ENCODE results near the gene FAM186B. TPM values are rescaled to one million over a fixed set of nuclear protein-coding genes. Genes with fewer than 3 reads are reported as not detected.
A peak's percentile ranks its signal among the peaks of the same experiment; 100 is the strongest.

The FAM186B gene
- total RNA-seq, 1 donor from 2014 or later = 0.13 TPM

DNA sequence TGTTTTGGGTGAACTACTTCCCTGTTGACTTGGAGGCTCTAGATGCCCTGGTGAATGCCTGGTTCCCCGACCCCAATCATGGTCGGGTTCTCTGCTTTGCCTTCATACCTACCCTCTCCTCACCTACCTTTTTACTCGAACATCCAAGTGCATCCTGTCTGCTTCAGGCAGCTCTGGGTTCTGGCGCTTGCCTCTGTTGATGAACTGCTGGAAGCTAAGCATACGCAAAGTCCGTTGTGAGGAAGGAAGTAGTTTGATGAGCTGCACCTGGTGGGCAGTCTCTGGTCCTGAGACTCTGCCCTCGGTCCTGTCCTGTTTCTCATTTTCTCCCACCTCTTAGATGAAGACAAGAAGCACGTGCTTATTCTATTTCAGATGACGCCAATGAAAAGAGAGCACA is 53.0 kb downstream of the FAM186B start:
- no peak for DNase-seq (ENCODE audit: low read depth in 2 of 2)

DNA sequence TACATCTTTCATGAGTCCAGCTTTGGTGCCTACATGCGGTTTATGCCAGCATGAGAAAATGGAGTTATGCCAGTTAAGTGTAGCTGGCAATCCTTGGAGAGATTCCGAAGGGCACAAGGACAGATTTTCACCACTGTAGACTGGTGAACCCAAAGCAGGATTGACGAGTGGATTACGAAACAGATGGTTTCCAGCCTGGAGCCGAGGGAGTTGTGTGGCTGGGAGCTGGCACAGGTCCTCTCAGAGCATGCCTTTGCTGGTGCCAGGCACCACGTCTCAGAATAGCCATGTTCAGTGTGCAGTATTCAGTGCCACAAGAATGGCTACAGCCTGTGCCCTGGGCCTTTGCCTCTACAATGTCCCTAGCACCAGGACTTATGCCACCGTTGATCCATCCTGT is 53.4 kb downstream of the FAM186B start:
- no peak for DNase-seq (ENCODE audit: low read depth in 2 of 2)

DNA sequence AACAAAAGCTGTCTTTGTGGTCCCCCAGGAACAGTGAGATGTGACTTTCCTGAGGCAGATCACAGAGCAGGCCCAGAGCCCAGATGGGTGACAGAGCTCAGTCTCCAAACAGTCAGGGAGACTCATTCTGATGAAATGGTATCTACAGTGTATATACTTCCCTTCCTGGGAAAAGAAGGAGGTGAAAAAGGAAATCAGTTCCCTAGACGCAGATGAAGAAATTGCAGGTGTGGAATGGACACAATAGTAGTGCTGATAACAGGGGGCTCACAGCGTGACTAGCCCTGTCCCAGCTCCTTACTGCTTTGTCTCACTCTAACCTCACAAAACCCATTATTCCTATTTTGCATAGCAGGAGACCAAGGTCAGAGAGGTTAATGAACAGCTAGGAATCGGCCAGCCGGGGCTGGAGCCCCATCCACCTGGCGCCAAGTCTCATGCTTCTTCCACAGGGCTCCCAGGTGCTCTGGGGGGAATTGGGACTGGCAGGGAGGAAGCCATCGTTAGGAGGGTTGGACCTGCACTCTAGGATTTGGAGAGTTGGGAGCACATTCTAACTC is 54.7 kb downstream of the FAM186B start:
- DNase-seq (ENCODE audit: low read depth in 2 of 2) = no peak

DNA sequence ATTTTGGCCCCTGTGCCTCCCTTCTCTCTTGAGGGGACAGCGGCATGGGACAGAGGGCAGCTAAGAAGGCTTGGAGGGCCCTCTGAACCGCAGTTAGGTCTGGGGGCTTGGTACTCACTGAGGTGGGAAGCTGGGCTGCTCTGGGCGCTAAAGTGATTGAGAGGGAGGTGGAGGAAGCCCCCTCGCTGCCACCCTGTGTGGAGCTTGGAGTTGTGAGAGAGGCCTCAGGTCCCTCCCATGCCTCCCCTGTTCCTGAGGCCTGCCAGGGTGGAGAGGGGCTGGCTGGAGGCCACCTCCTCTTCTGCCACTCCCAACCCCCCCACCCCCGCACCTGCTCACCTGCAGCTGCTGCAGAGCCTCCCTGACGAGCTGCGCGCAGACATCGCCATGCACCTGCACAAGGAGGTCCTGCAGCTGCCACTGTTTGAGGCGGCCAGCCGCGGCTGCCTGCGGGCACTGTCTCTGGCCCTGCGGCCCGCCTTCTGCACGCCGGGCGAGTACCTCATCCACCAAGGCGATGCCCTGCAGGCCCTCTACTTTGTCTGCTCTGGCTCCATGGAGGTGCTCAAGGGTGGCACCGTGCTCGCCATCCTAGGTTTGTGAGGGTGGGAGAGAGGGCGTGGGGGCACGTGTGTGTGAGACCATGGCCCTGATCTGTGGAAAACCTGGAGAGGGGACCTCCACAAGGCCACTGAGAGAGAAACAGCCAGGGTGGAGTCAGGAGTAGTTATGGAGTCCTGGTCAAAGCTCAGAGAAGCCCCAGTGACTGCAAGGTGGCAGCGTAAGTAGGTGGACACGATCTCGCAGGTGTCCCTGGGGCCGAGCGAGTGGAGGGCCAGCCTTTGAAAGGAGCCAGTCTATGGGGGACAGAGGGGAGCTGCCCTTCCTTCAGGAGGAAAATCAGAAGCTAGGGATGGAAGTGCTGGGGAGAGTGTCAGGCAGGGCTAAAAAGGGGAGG is 55.4 kb downstream of the FAM186B start:
- DNase-seq (ENCODE audit: low read depth in 2 of 2) = no peak

DNA sequence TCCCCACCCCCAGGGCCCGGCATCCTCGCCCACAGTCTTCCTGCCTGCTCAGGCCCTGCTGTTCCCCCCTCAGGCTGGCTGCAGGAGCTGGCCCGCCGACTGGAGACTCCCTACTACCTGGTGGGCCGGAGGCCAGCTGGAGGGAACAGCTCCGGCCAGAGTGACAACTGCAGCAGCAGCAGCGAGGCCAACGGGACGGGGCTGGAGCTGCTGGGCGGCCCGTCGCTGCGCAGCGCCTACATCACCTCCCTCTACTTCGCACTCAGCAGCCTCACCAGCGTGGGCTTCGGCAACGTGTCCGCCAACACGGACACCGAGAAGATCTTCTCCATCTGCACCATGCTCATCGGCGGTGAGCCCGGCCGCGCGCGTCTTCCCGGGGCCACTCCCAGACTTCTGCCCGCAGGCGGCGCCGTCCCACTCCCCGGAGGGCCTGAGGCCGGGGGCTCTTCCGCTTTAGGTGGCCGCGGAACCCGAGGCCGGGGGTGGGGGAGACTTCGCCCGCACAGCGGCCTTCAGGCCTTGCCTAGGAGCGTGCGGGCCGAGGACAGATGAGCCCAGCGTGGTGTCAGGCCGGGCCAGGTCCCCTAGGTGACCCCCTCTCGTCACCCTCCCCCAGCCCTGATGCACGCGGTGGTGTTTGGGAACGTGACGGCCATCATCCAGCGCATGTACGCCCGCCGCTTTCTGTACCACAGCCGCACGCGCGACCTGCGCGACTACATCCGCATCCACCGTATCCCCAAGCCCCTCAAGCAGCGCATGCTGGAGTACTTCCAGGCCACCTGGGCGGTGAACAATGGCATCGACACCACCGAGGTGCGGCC is 56.4 kb downstream of the FAM186B start:
- peak in 1 of 2 donors; percentile 15 for DNase-seq (ENCODE audit: low read depth in 2 of 2)

DNA sequence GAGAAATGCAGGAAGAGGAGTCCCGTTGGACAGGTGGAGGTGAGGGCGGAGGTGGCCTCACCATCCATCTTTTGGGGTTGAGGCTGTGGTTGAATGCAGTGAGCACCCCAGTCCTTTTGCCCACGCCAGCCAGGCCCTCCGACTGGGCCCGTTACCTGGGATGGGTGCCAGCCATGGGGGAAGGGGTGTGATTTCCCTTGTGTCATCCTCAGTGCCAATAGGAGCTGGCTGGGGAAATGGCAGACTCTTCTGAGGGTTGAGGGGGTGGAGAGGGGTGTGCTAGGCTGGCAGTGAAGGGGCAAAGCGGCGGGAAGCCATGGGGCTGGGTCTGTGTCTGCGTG is 57.0 kb downstream of the FAM186B start:
- DNase-seq (ENCODE audit: low read depth in 2 of 2) = no peak

DNA sequence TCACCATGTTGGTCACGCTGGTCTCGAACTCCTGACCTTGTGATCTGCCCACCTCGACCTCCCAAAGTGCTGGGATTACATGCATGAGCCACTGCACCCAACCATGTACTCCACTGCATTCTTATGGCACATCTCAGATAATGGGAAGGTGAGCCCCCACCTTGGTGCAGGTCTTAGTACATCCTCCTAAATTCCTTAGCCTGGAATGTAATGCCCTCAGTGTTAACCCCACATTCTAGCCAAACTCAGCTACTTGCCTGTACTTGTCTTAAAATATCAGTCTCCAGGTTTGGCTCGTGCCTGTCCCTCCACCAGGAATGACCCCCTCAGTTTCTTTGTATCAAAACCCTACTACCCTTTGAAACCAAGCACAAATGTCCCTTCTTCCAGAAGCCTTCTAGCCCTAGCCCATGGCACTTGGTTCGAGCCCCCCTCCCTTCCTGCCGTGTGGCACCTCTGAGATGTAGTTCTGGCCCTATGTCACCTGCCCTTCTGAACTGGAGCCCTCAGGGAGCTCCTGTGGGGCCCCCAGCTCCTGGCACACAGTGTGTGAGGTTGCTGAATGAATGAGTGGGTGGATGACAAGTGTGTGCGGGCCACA is 58.2 kb downstream of the FAM186B start:
- no peak for DNase-seq (ENCODE audit: low read depth in 2 of 2)

DNA sequence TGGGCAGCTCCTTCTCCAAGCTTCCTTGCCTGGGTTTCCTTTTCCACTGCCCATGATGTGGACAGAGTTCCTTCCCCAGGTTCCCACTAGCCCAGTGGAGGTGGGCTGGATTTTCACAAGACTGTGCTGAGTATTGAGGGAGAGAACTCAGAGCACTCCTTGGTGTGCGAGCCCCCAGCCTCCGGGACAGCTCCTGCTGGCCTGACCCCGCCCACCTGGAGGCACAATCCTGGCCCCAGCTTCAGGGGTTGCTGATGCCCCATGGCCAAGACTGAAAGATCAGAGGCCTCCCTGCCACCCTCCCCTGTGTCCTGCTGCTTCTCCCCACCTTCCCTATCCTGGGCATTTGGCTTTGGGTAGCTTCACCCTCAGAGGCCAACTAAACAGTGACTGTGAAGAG is 59.0 kb downstream of the FAM186B start:
- DNase-seq (ENCODE audit: low read depth in 2 of 2) = no peak

DNA sequence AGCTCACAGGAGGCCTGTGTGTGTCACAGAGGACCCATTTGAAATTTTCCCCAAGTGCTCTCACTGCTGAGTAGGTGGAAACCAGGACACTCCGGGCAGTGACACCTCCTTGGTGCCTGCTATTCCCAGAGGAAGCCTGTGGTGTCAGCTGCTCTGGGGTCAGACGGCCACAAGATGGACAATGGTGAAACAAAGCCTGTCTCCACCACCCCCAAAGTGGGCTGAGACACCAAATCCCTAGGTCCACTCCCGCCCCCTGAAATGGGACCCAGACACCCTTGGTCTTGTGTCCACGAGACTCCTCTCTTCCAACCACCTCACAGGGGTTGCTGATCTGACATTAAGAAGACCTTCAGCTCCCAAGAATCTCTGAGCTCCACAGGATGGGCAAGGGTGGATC is 59.6 kb downstream of the FAM186B start:
- DNase-seq (ENCODE audit: low read depth in 2 of 2) = no peak

DNA sequence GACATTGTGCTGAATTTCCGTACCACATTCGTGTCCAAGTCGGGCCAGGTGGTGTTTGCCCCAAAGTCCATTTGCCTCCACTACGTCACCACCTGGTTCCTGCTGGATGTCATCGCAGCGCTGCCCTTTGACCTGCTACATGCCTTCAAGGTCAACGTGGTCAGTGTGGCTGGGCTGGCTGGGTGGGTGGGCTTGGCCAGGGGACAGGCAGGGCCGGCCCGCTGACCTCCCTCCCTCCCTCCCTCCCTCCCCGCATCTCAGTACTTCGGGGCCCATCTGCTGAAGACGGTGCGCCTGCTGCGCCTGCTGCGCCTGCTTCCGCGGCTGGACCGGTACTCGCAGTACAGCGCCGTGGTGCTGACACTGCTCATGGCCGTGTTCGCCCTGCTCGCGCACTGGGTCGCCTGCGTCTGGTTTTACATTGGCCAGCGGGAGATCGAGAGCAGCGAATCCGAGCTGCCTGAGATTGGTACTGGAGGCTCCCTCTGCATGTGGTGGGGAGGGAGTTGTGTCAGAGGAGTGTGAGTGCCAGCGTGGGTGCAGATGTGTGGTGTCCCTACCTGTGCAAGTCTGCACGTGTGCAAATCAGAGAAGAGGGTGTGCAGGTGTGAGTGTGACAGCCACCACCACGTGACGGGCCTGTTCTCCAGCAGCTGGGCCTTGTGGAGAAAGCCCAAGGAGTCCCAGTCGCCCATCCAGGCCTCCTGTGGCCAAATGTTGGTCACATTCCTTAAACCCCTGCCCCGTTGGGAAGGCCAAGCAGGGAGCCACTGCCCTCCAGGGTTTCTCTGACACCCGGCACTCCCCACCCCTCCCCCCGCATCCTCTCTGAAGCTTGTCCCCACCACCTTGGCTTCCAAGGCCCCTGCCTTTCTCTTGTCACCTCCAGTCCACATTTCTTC is 61.3 kb downstream of the FAM186B start:
- DNase-seq (ENCODE audit: low read depth in 2 of 2) = no peak

DNA sequence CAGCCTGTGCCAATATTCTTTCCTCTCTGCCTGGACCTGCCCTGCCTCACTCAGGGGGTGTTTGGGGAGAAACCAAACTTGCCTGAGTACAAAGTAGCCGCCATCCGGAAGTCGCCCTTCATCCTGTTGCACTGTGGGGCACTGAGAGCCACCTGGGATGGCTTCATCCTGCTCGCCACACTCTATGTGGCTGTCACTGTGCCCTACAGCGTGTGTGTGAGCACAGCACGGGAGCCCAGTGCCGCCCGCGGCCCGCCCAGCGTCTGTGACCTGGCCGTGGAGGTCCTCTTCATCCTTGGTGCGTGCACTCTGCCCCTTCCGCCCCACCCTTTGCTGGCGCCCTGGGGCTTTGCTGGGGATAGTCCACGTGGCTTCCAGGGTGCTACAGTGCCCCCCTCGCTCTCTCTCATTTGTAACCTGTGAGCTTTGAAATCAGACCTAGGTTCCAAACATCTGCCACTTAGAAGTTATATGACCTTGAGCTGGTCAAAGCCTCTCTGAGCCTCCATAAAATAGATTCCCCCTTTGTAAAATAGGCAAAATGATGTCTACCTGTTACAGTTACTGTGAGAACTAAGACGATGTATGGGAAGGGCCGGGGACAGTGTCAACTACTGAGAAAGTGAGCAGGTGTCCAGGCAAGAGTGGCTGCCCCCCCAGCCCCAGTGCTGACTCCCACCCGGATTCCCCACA is 62.1 kb downstream of the FAM186B start:
- DNase-seq (ENCODE audit: low read depth in 2 of 2) = no peak

DNA sequence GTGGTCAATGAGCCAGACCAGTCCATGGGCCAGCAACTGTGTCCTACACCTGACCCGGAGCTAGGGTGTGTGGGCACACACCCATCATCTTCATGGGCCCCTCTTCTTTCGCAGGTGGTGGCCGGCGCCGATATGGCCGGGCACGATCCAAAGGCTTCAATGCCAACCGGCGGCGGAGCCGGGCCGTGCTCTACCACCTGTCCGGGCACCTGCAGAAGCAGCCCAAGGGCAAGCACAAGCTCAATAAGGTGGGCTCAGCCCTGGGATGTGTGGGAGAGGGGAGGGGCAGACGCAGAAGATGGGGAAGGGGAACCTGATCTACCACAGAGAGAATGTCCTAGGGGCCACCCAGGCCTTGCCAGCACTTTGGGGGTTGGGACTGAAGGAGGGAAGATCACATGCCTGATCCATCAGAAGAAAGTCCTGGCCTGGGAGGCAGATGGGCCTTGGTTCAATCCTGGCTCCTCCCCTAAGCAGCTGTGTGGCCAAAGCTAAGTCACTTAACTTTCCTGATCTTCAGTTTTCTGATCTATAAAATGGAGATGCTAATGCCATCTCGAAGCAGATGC is 62.8 kb downstream of the FAM186B start:
- no peak for DNase-seq (ENCODE audit: low read depth in 2 of 2)

DNA sequence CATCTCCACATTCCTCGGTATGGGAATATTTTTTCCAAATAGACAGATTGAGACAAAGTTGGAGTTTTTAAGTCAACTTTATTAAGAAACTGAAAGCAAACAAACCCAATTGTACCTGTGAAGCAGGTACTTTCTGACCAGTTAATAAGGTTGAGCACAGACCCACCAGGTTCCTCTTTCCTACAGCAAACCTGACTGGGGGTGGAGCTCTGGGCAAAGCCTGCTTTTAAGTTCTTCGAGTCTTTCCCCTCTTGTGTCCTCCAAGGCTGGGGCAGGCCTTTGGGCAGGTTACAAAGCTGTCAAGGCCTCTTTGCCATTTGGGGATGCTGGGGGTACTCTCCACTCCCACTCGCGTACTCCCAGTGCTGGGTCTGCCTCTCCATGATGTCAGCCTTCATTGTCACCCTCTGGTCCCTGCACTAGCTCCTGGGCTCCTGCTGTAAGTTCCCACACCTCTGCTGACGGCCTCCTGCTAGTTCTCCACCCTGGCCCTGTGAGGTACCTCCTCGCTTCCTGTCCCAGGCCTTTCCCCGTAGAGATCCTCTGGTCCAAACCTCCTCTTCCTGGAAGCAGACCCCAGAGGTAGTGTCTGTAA is 63.4 kb downstream of the FAM186B start:
- no peak for DNase-seq (ENCODE audit: low read depth in 2 of 2)

DNA sequence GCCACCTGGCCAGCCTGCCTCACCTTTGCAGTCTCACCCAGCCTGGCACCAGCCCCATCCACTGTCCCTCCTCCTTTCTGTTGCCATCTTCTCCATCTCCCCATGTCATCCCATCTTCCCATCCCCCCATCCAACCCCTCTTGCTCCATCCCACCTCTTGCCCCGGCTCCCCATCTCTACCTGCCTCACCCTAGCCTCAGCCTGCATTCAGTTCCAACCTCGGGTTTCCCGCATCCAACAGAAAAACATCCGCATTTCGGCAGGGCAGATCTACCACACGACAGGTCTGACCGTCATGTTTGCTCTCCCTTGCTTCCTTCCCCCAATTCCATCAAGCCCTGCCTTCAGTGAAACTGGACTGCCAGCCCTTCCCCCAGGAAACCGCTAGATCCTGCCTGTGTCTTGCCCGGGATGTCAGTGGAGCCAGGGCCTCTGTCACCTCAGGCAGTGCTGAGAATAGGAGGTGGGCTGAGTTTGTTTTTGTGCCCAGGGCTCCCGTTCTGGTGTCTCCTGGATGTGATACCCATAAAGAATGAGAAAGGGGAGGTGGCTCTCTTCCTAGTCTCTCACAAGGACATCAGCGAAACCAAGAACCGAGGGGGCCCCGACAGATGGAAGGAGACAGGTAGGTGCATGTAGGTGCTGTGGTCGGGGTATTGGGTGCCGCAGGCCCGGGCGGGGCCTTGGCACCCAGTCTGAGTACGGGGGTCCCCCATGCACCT is 64.1 kb downstream of the FAM186B start:
- no peak for DNase-seq (ENCODE audit: low read depth in 2 of 2)

DNA sequence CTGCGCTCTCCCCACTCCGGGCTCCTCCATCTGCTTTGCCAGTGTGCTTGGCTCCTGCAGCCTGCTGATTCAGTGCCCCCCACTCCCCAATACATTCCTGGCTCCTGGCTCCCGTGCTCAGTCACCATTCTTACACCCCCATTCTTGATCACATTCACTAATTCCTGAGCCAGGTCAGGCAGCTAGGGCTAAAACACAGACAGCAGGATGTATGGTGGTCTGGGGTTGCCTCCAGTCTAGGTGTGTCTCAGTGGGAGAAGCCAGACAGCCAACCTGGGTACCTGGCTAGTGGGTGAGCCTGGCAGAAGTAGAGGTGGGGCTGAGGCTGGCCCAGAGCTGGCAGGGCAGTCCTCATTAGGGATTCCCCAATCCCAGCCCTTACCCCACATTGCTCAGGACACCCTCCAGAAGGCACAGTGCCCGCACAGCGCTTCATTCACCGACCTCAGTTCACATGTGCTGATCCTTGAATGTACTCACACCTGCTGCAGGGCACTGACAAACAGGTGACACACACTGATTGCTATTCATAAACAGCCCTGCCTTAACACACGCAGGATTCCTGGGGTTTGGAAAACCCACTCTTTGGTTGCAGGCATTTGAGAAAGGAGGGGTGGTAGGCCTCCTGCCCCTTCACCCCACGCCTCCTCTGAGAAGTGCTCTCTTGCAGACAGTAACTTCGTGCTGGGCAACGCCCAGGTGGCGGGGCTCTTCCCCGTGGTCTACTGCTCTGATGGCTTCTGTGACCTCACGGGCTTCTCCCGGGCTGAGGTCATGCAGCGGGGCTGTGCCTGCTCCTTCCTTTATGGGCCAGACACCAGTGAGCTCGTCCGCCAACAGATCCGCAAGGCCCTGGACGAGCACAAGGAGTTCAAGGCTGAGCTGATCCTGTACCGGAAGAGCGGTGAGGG is 65.0 kb downstream of the FAM186B start:
- no peak for DNase-seq (ENCODE audit: low read depth in 2 of 2)

DNA sequence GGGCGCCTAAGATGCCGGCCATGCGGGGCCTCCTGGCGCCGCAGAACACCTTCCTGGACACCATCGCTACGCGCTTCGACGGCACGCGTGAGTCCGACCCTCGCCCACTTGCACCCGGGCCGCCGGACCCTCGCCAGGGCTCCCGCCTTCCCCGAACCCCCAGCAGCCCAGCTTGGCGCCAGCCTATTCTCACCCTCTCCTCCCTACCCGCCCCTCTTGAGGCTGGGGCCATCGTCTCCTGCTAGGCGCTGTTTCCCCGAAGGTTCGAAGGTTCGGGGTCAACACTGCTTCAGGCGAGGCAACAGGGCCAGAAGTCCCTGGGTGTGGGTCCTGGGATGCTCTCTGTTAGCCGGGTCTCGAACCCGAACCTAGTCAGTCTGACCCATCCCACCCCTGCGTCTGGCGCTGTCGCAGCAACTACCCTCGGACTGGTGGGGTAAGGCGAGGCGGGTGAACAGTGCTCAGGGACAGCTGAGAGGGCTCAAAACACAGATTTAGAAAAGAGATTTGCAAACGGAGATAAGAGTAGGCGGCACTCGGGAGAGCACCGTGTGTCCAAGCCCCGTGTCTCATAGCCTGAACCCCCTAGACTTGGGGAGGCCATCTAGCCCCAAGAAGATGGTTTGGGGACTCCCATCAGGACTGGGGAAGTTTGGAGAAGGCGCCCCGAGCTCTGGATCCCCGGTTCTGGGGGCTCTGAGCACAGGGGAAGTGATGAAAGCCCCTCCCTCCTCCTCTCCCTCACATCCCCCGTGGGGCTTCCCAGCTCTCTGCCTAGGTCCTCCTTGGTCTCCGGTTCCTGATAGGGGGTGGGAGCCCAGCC is 65.8 kb downstream of the FAM186B start:
- DNase-seq (ENCODE audit: low read depth in 2 of 2) = no peak
